ENCODE results near the gene IRF4.

IRF4 gene

GRCh38 chr6:349491-349921 lies 42.0 kb upstream of the IRF4 start:
- DNase-seq: no peak
- TF ChIP-seq GATA1 (IDR thresholded peaks at IDR 0.05; ENCODE audit: low read depth, low read length) (no peak), POLR2A (IDR thresholded peaks at IDR 0.05; ENCODE audit: low read length) (no peak)

GRCh38 chr6:350371-350770 lies 41.2 kb upstream of the IRF4 start:
- no peak for DNase-seq
- no peak for TF ChIP-seq GATA1 (IDR thresholded peaks at IDR 0.05; ENCODE audit: low read depth, low read length)
- no peak for TF ChIP-seq POLR2A (IDR thresholded peaks at IDR 0.05; ENCODE audit: low read length)

DNA sequence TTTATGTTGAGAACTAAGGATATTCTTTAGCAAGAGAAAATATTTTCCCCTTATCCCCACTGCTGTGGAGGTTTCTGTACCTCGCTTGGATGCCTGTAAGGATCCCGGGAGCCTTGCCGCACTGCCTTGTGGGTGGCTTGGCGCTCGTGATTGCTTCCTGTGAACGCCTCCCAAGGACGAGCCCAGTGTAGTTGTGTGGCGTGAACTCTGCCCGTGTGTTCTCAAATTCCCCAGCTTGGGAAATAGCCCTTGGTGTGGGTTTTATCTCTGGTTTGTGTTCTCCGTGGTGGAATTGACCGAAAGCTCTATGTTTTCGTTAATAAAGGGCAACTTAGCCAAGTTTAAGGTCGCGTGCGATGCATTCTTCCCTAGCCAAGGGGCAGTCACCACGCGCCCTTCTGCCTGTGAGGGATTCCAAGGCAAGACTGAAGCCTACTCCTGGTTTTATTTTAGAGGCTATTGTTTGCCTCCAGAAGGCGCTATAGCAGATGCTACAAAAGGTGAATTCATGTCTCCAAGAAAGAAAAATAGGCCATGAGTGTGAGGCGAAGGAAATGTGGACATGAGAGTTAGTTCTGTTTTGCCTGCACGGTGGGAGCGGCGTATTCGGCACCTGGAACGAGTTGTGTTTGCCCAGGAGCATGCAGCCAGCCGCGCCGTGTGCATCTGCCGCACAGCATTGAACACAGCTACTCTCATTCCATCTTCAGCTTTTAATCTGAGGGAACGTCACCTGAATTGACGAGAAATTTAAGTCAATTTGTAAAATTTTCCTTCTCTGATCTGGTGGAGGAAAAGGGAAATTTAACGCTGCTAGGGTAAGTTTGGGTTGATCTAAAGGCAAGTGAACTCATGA lies 40.3 kb upstream of the IRF4 start:
- no peak for DNase-seq
- TF ChIP-seq POLR2A (IDR thresholded peaks at IDR 0.05; ENCODE audit: low read length) (no peak), GATA1 (IDR thresholded peaks at IDR 0.05; ENCODE audit: low read depth, low read length) (no peak)

DNA sequence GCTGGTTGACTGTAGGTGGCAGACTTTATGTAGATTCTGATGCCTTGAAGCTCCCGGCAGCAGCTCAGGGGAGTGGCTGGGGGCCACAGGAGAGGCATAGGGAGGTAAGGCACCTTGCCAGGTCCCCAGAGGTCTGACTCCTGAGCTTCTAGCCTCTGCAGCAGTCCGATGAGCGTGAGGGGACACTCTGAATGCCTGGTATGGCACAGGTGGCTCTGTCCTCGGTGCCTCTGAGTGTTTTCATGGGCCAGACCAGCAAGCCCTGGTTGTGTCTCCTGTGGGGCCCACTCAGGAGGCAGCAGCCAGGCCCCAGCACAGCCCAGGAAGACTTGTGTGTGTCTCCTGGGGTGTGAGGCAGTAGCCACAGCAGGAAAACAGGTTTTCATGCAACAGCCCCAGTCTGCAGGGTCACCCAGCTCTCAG lies 39.7 kb upstream of the IRF4 start:
- TF ChIP-seq POLR2A (IDR thresholded peaks at IDR 0.05; ENCODE audit: low read length) (no peak), GATA1 (IDR thresholded peaks at IDR 0.05; ENCODE audit: low read depth, low read length) (no peak)
- no peak for DNase-seq

DNA sequence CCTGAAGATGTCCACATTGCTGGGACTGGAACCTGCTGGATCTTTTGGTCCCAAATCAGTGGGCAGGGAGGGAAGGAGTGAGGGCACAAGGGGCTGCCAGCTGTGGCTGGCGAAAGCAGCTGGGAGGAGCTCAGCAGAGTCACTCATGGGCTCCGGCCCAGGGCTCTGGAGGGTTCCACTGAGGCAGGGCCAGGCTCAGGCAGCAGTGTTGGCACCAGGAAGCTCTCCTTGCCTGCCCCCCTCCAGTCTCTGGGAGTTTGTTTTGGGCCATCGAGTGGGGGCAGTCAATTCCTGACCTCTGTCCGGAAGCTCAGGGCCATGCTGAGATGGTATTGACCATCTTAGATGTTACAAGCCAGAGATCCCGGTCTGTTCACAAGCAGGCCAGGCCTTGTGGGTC lies 39.1 kb upstream of the IRF4 start:
- TF ChIP-seq POLR2A (IDR thresholded peaks at IDR 0.05; ENCODE audit: low read length): no peak
- no peak for TF ChIP-seq GATA1 (IDR thresholded peaks at IDR 0.05; ENCODE audit: low read depth, low read length)
- no peak for DNase-seq

GRCh38 chr6:352896-353470 lies 38.6 kb upstream of the IRF4 start:
- DNase-seq: no peak
- TF ChIP-seq POLR2A (IDR thresholded peaks at IDR 0.05; ENCODE audit: low read length): no peak
- TF ChIP-seq GATA1 (IDR thresholded peaks at IDR 0.05; ENCODE audit: low read depth, low read length): no peak

DNA sequence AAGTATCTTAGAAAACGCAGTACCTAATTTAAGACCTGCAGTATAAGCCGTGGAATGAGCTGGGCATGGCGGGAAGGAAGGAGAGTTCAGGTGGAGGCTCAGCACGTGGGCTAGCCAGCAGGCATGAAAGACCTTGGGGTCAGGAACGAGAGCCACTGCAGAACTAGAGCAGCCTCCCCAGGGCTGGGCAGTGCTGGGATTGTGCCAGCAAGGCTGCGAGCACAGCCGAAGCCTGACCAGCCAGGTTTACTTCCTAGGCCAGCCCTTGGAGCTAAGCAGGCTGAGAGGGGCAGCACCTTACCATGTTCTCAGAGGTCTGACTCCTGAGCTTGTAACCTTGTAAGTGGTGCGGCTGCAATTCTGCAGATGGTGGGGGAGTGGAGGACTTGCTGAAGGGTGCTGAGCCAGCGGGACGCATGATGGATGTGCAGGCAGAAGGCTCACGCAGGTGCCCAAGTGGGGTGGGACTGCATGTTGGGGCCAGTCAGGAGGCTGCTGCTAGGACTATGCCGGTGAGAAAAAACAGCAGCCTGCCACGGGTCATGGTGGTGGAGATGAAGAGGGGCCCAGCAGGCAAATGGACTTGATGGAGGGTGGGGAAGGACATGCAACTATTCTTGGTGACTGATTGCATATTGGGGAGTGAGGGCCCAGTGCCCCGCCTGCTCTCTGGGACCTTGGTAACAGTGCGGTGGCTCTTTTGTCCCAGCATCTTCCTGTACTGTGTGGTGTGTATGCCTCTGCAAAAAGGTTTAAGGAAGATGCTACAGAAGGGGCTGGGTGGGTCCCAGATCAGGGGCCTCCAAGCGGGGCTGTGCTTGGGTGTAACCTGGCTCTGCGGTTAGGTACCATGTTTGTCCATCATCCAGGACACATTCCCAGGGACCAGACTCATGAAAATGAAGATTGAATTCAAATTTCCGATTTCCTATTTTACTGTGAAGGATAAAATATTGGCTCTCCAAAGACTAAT lies 37.6 kb upstream of the IRF4 start:
- no peak for DNase-seq
- no peak for TF ChIP-seq GATA1 (IDR thresholded peaks at IDR 0.05; ENCODE audit: low read depth, low read length)
- no peak for TF ChIP-seq POLR2A (IDR thresholded peaks at IDR 0.05; ENCODE audit: low read length)

- TF ChIP-seq POLR2A (IDR thresholded peaks at IDR 0.05; ENCODE audit: low read length) (no peak), GATA1 (IDR thresholded peaks at IDR 0.05; ENCODE audit: low read depth, low read length) (no peak)
- no peak for DNase-seq
Observed at GRCh38 chr6:354631-355280, 36.8 kb upstream of the IRF4 start.

GRCh38 chr6:355373-356208 lies 36.0 kb upstream of the IRF4 start:
- no peak for TF ChIP-seq POLR2A (IDR thresholded peaks at IDR 0.05; ENCODE audit: low read length)
- no peak for TF ChIP-seq GATA1 (IDR thresholded peaks at IDR 0.05; ENCODE audit: low read depth, low read length)
- DNase-seq: no peak

GRCh38 chr6:356828-357251 lies 34.7 kb upstream of the IRF4 start:
- TF ChIP-seq POLR2A (IDR thresholded peaks at IDR 0.05; ENCODE audit: low read length) (no peak), GATA1 (IDR thresholded peaks at IDR 0.05; ENCODE audit: low read depth, low read length) (no peak)
- DNase-seq: no peak

DNA sequence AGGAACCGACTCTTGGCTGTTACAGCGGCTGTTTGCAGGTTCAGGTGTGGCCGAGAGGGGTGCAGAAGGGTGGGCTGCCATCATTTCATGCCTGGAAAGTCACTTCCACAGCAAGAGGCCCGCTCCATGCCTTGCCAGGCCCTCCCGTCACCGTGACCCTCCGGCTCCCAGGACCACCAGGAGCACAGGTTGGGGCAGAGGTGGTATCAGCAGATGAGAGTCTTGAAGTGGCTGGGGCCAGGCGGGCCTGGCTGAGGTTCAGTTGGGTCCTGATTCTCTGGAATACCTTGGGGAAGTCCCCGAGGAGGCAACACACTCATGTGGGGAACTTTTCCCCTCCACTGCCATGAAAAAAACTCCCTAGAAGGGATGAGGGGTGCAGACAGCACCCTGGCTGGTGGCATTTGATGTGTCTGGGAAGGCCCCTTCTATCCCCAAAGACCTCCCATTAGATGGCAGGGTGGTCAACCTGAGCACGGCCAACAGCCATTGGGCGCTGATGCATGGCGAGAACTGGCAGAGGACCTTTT lies 34.2 kb upstream of the IRF4 start:
- no peak for DNase-seq
- TF ChIP-seq GATA1 (IDR thresholded peaks at IDR 0.05; ENCODE audit: low read depth, low read length) (no peak), POLR2A (IDR thresholded peaks at IDR 0.05; ENCODE audit: low read length) (no peak)

- TF ChIP-seq GATA1 (IDR thresholded peaks at IDR 0.05; ENCODE audit: low read depth, low read length): no peak
- TF ChIP-seq POLR2A (IDR thresholded peaks at IDR 0.05; ENCODE audit: low read length): no peak
Observed at GRCh38 chr6:357791-358341, 33.7 kb upstream of the IRF4 start.

More at GRCh38 chr6:357791-358341, 33.7 kb upstream of the IRF4 start:
- DNase-seq: no peak
